Colonic mucosa (tissue), 4 donors: ENCODE data around the gene PCNX3. TPM values are rescaled to one million over a fixed set of nuclear protein-coding genes. Genes with fewer than 3 reads are reported as not detected.

ENCODE experiments used
- DNase-seq: peaks from one replicate; pipeline ENCODE4 v3.0.0-alpha.2; 2020
- H3K27ac ChIP-seq: fragments of 200-600 bp; one replicate; pipeline ENCODE4 v1.8.0; 2021
- H3K27me3 ChIP-seq: fragments of 200-600 bp; one replicate; pipeline ENCODE4 v1.8.0; 2021
- H3K36me3 ChIP-seq: fragments of 200-600 bp; one replicate; pipeline ENCODE4 v1.8.0; 2021
- H3K4me1 ChIP-seq: fragments of 200-600 bp; one replicate; pipeline ENCODE4 v1.8.0; 2021; ENCODE audit warnings: mild to moderate bottlenecking
- H3K4me3 ChIP-seq: fragments of 200-600 bp; one replicate; pipeline ENCODE4 v1.8.0; 2021
- H3K9ac ChIP-seq, 2 donors: one replicate each; pipeline ENCODE4 v1.7.0; 2013; ENCODE audit warnings: control low read depth in 2 of 2, low read depth in 2 of 2, low read length in 2 of 2
- H3K9me3 ChIP-seq: fragments of 200-600 bp; one replicate; pipeline ENCODE4 v1.8.0; 2021
- CTCF ChIP-seq: fragments of 200-600 bp; IDR thresholded peaks from one replicate; pipeline ENCODE4 v1.8.0; 2022; ENCODE audit warnings: antibody characterized with exemption, mild to moderate bottlenecking
- intact Hi-C: fragments of 100-400 bp; cut with DNase I; formaldehyde crosslinking; loops from one replicate; pipeline ENCODE4 v1.14.1; 2022
- total RNA-seq, 2 donors: library from RNA; stranded (reverse); fragmentation: NEBNext Ultra II Directional in 1 of 2; extraction: Animal tissue kit (Norgen Biotek cat#: 25700) in 1 of 2; gene quantifications; one replicate each; pipeline ENCODE4 v1.2.1, GENCODE V29; 2021
- donor health status: healthy.
- donor health status: DM: no; HTN: no; CAD: no.
- donor health status: DM: no; HTN: no; CAD: no.

PCNX3 gene
- total RNA-seq, 2 donors from 2014 or later: 41.5 to 72.4 TPM

- H3K27me3 ChIP-seq: no peaks in the 10 kb centered on the region
- peaks cover 48% of the 10 kb centered on the region for H3K4me1 ChIP-seq
- no peaks in the 10 kb centered on the region for H3K9me3 ChIP-seq
- peak; percentile 76 for DNase-seq
- no peak for TF ChIP-seq CTCF
- H3K4me3 ChIP-seq: peak within 1 kb of the TSS; percentile 91
- intact Hi-C loops: no loop called here
- H3K9ac ChIP-seq: peak within 1 kb of the TSS; percentile 89 to 96
- H3K27ac ChIP-seq: peak within 1 kb of the TSS; percentile 89
- peaks cover 8% of the 10 kb centered on the region for H3K36me3 ChIP-seq
Measured at GRCh38 chr11:65575568-65576231, 39.9 kb upstream of the PCNX3 start, which contains the start of gene EHBP1L1. Gene EHBP1L1, plus strand, starts transcription at chr11:65576053. Its CDS starts 250 bp downstream, at chr11:65576303.

GRCh38 chr11:65576232-65576866, 39.2 kb upstream of the PCNX3 start:
- peak overlapping the region; percentile 89 for H3K27ac ChIP-seq
- no peaks in the 10 kb centered on the region for H3K9me3 ChIP-seq
- peak overlapping the region; percentile 89 to 96 for H3K9ac ChIP-seq
- no peak for DNase-seq
- peak overlapping the region; percentile 91 for H3K4me3 ChIP-seq
- H3K36me3 ChIP-seq: peaks cover 12% of the 10 kb centered on the region
- H3K4me1 ChIP-seq: peaks cover 43% of the 10 kb centered on the region
- intact Hi-C loops: no loop called here
- H3K27me3 ChIP-seq: no peaks in the 10 kb centered on the region
- no peak for TF ChIP-seq CTCF

- H3K36me3 ChIP-seq: peaks cover 19% of the 10 kb centered on the region
- H3K4me3 ChIP-seq: peak overlapping the region; percentile 91
- peaks cover 35% of the 10 kb centered on the region for H3K4me1 ChIP-seq
- H3K9me3 ChIP-seq: no peaks in the 10 kb centered on the region
- peak overlapping the region; percentile 89 for H3K27ac ChIP-seq
- peak; percentile 78 for DNase-seq
- TF ChIP-seq CTCF: no peak
- intact Hi-C loops: no loop called here
- H3K9ac ChIP-seq: peak overlapping the region; percentile 89 to 96
- no peaks in the 10 kb centered on the region for H3K27me3 ChIP-seq
Measured at GRCh38 chr11:65576867-65577755, 38.5 kb upstream of the PCNX3 start.

GRCh38 chr11:65577756-65578109, 37.8 kb upstream of the PCNX3 start:
- no peak for TF ChIP-seq CTCF
- H3K4me1 ChIP-seq: peaks cover 35% of the 10 kb centered on the region
- no peaks in the 10 kb centered on the region for H3K9me3 ChIP-seq
- peaks cover 19% of the 10 kb centered on the region for H3K36me3 ChIP-seq
- no peaks in the 10 kb centered on the region for H3K27me3 ChIP-seq
- intact Hi-C loops: no loop called here
- no peak for DNase-seq
- peak overlapping the region; percentile 89 for H3K27ac ChIP-seq
- H3K9ac ChIP-seq: peak overlapping the region; percentile 89 to 96
- peak overlapping the region; percentile 91 for H3K4me3 ChIP-seq

- H3K4me3 ChIP-seq: peak overlapping the region; percentile 91
- intact Hi-C loops: no loop called here
Measured at GRCh38 chr11:65578134-65578533, 37.4 kb upstream of the PCNX3 start.

More at GRCh38 chr11:65578134-65578533, 37.4 kb upstream of the PCNX3 start:
- H3K36me3 ChIP-seq: peaks cover 19% of the 10 kb centered on the region
- H3K27ac ChIP-seq: peak overlapping the region; percentile 89
- no peak for TF ChIP-seq CTCF
- H3K9ac ChIP-seq: peak overlapping the region; percentile 89 to 96
- H3K27me3 ChIP-seq: no peaks in the 10 kb centered on the region
- DNase-seq: no peak
- H3K9me3 ChIP-seq: no peaks in the 10 kb centered on the region
- H3K4me1 ChIP-seq: peaks cover 34% of the 10 kb centered on the region
